T-helper 2 cell treated with Interferon-gamma antibody and Interleukin-4, amounts not matched to agents 100 ng/mL and 5 ng/mL, for 36 hours (primary cell): ENCODE measurements around the gene C1orf198. TPM values are rescaled to one million over a fixed set of nuclear protein-coding genes. Genes with fewer than 3 reads are reported as not detected.

Experiments
- intact Hi-C: fragments of 100-400 bp; cut with micrococcal nuclease; formaldehyde crosslinking; loops from one replicate; pipeline ENCODE4 v1.15.1; 2023
- total RNA-seq: library from RNA; stranded (reverse); gene quantifications from 2 replicates; pipeline ENCODE4 v1.2.3, GENCODE V29; 2022

C1orf198 gene
- total RNA-seq, 1 donor from 2014 or later: 2.4 TPM

DNA sequence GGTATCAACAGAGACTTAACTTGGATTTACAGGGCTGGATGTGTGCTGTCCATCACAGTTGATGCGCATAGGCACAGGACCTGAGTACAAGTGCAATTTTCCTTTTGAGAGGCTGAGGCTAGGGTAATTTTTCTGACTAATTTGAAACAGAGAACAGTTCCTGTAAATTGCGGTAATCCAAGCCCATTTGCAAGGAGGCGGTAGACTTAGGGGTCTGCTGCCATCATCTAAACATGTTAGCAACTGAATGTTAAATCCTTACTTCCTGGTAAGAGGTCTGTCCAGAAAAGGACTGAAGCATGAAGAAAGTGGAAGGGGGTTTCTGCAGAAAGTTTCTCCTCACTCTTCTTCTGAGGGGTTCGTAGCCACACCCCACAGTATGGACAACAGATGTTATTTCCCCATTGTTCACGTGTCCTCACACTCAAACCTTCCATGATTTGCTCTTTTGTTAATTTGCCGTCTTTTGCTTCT is 23.7 kb upstream of the C1orf198 start:
- intact Hi-C loops: no loop called here

GRCh38 chr1:230891413-230891812 is 23.1 kb upstream of the C1orf198 start:
- intact Hi-C loops: no loop called here

DNA sequence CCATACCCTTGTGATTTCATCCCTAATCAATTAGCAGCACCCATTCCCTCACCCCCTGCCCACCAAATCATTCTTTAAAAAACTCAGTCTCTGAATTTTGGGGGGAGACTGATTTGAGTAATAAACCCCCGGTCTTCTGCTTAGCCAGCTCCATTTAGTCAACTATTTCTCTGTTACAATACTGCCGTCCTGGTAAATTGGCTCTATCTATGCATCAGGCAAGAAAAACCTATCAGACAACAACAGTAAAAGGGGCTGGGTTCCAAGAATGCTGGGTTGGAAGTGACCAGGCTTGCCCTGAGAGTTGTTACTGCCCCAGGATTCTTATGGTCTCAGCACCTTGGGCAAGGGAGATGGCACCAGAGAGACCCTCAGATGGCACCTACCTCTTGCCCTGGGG is 16.3 kb upstream of the C1orf198 start:
- intact Hi-C loops: no loop called here

- intact Hi-C loops: no loop called here
These were observed 15.6 kb upstream of the C1orf198 start for GRCh38 chr1:230883967-230884366.

GRCh38 chr1:230879778-230880177 is 11.5 kb upstream of the C1orf198 start:
- intact Hi-C loops: no loop called here

DNA sequence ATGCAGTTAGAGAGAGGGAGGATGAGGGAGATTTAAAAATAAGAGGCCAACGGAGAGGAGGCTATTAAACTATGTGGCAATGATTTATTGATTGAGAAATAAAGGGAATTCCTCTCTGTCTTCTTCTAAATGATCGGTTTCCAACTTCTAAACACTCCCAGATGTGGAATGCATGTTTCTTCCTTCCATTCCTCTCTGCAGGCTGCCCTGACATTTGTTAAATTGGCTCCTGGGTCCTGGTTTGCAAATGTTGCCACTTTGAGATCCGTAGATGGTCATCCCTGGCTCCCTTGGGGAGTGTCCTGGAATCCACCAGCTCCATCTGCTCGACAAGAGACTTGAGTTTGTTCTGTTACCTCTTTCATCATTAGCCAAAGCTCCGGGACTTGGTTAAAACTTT is 10.3 kb upstream of the C1orf198 start:
- intact Hi-C loops: no loop called here

DNA sequence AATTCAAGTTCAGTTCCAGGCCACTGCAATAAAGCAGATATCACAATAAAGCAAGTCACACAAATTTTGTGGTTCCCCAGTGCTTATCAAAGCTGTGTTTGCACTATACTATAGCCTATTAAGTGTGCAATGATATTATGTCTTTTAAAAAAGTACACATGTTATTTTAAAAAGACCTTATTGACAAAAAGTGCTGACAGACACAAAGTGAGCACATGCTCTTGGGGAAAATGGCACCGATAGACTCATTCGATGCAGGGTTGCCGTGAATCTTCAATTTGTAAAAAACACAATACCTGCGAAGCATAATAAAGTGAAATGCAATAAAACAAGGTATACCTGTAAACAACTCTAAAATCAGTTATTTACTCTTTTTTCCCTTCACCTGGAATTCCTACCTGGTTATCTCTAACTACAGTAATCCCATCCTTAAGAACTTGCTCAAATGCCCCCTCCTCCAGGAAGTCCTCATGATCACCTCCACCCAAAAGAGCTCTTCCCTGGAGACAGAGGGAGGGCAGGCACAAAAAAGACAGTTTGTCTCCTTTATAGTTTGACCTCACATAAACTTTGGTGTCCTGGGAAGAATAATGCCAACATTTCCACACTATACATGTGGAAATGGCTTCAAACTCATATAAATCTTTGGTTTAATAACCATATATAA is 9.7 kb upstream of the C1orf198 start:
- intact Hi-C loops: no loop called here

DNA sequence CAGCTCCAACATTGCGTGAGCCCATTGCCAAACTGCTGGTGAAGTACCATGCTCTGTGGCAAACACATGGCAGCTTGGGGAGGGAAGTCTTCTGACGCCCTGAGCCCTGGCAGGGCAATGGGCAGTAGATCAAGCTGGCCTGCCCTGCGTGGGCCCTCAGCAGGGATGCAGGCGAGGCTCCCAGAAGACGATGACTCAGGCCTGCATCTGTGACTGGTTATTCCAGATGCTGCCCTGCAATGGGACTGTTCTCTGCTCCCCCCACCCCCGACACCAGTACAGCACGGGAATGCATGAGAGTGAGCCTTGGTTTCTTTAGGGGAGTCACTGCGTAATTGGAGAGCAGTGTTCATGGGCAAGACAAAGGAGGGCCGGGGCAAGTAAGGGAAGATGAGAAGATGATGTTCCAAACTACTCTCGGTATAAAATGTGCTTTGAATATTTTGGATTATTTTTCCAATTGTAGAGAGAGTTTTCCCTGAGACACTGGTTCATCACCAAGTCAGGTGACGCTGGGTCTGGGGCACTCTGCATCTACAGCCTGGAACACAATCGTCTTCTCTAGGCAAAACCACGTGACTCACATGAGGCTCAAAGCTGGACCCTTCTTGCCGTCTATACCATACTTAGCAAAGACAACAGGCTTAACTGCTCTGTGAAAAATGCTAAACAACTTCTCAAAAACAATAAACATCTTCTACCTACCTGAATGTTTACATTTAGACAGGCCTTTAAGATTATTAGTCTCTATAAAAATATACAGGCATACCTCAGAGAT is 9.0 kb upstream of the C1orf198 start:
- intact Hi-C loops: no loop called here

DNA sequence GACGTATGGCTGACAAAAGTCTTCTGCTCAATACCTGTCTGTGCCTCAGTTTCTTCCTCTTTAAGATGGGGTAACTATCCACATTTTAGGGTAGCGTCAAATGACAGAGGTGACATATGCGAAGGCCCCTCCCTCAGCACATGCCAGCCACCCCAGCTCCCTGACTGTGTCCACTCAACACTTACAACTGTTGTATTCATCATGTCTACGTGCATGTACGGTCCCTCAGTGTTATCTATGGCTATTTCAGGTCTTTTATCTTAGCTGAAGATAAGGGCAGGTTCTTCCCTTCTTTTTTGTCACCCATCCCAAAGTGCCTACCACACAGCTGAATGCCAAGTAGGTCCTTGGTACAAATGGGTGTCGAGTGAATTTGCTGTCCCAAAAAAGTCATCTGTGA is 8.3 kb upstream of the C1orf198 start:
- intact Hi-C loops: no loop called here

- intact Hi-C loops: no loop called here
These were observed 7.0 kb upstream of the C1orf198 start for GRCh38 chr1:230875370-230875769.

- intact Hi-C loops: loop anchor here (2.0 kb wide), 1 partner anchor 170 kb away; the partner anchor contains the start of gene FAM89A
These were observed 2.6 kb upstream of the C1orf198 start for GRCh38 chr1:230870916-230871315.

DNA sequence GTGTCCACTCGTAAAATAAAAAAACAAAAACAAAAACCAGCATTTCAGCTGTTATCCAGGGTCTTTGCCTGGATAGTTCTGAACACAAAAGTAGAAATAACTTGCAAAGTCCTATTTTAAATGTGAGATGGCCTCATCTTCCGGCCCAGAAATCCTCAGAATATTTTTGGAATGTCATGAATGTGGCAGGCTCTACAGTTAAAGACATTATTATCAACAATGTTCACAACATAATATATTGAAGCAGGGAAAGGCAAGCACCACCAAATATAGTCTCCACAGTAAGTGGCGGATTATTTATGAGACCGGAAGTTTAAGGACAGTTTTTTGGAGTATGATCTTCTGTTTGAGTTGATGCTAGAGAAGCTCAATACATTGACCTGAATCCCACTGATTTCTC is 1.2 kb upstream of the C1orf198 start:
- intact Hi-C loops: loop anchor here (2.0 to 5.0 kb wide), 2 partner anchors 109 to 1242 kb away; partner anchors contain the start of genes ARV1, TAF5L, TTC13 and URB2

DNA sequence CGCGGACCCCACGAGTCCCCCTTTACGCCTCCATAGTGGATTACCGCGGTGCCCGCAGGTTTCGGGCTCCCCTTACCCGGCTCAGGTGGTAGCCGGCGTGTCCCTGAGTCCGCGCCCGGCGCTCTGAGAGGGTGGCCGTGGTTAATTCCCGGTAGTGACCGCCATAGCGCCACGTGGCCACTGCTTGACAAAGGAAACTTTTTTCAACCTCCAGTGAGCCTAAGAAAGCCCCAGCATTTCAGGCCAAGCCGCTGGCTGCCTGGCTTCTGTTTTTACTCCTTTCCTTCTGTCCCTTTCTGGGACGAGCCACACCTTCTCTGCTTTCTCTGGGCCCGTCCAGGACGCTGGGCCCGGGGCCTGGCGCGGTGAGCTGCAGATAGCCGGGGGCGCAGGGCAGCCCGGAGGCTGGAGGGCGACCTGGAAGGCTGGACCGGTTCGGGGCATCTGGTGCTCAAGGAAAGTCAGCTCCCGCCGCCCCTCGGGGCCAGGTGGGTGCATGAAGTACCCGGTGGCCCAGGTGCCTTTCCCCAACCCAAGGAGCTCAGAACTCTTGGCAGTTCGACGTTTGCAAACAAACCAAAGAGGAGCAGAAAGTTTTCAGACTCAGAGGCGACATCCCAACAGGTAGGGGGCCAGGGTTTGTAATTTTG is 540 bp upstream of the C1orf198 start:
- intact Hi-C loops: loop anchor here (1.0 to 5.0 kb wide), 3 partner anchors 110 to 1242 kb away; partner anchors contain the start of genes ARV1, COG2, TAF5L and TTC13

GRCh38 chr1:230867101-230867902 is 1.0 kb downstream of the C1orf198 start:
- intact Hi-C loops: loop anchor here (5.0 kb wide), 1 partner anchor 1240 kb away; the partner anchor contains the start of genes TAF5L and URB2

DNA sequence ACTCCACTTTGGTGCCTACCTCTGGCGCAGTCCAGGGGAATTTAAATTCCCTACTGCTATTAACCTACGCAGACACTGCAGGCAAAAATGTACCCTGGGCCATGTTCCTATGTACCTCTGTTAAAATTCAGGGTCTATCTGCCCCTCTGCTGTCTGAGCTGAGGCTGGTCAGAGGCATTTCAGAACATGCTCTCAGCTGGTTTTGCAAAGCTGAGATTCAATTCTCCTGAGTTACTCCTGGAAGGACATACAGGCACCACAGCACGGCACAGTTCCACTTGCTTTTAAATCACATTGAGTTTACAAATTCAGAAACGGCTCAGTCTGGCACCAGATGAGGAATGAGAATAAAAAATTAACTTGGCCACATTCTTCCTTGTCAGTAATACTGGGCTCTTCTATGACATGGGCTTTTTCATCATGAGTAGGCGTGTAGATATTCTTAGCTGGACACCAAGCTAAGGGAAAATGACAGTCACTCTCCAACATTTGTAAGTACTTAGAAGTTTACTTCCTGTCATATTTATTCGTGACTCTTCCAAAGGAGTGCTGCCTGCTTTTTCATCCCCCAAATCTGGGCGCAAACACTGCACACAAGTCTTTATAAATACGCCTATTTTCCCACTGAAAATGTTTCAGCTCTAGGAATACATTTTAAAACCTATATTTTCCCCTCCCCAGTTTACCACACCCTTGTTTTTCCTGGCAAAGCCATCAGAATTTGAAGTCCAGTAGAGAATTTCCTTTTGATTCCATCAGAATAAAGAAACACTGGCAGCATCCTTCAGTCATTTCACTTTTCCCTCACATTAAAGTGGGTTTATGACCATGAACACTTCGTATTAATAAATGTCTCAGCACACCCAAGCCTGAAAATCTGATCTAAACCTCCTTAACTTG is 1.9 kb downstream of the C1orf198 start:
- intact Hi-C loops: loop anchor here (5.0 kb wide), 1 partner anchor 1239 kb away; the partner anchor contains the start of genes TAF5L and URB2

DNA sequence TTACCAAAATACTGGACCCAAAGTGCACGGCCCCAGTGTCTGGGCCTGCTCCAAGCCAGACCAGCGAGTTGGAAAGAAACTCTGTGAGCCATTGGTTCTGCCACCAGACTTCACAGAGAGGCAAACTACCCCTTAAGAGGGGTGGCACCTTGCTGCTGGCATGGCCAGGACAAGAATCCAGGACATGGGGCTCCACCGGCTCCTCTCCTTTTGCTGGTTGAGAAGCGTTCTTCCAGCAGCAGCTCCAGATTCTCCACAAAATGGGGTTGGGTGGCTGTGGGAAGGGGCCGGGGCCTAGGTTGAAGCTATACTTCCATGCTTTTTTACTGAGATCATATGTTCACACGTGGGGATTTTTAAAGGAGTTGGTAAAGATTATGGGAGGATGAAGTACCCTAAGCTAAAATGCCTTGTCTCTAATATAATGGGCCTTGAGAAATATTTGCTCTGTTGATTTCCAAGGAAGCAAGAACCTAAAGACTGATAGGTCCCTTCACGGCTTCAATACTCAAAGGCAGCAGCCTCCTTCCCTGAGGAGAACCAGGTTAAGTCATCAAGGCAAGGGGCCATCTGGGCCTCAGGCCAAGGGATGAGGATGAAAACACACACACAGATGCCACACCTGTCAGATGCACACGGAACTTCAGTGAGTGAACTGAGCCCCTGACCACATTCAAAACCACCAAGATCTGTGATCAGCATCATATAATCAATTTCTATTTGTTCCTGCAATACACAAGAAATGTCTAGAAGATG is 3.1 kb downstream of the C1orf198 start:
- intact Hi-C loops: loop anchor here (5.0 kb wide), 1 partner anchor 1238 kb away; the partner anchor contains the start of genes TAF5L and URB2

DNA sequence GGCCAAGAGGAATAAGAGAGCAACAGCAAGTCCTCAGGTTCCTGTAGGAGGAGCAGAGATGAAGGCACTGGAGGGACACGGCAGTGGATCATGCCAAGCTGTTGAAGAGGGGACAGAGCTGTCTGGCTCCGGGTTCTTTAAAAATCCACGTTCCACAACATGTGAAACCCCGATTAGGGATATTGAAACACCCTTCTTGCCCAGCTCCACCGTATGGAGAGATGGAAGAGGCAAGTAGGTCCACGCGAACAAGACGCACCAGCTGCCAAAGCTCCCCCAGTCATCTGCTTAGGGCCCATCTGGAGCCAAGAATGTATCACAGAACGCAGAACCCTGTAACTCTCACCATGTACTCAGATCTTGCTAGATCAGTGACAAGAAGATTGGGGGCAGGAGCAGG is 3.9 kb downstream of the C1orf198 start:
- intact Hi-C loops: no loop called here

DNA sequence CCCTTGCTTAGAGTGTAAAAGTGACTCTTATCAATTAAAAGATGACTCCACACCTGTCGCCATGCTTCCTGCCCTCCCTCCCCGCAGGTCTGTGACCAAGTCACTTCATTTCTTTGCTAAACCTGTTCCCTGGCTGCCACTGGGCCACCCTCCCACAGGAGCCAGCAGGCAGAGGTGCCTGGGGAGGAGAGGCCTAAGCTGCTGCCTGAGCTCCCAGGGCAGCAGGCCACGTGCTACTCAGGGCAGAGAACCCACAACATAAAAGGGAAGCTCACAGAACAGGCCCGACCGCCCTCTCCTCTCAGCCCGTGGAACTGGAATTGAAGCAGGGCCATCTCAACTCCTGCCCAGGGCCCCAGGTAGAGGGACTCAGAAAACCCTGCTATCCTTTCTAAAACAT is 4.9 kb downstream of the C1orf198 start:
- intact Hi-C loops: no loop called here

- intact Hi-C loops: no loop called here
These were observed 6.2 kb downstream of the C1orf198 start for GRCh38 chr1:230861970-230862595.
